NCI-H460 (cell line): ENCODE data around the gene LGALS13. TPM values are rescaled to one million over a fixed set of nuclear protein-coding genes. Genes with fewer than 3 reads are reported as not detected.
A peak's percentile ranks its signal among the peaks of the same experiment; 100 is the strongest.

Experiments
- DNase-seq: peaks from one replicate; pipeline ENCODE4 v3.0.0-alpha.2; 2016; ENCODE audit warnings: low read depth; ENCODE audit errors: extremely low read depth
- small RNA-seq, 2 experiments: library from RNA; depleted of rRNA; stranded (forward); fragments of <200 nt; gene quantifications; one replicate each; pipeline ENCODE3, GENCODE V24; 2014
- total RNA-seq: library from RNA; depleted of rRNA; stranded (reverse); fragments of >200 nt; shearing (Covaris generic); gene quantifications from 2 replicates; pipeline ENCODE4 v1.2.3, GENCODE V29; 2014; rRNA removed

The LGALS13 gene
- total RNA-seq, 1 experiment from 2014 or later = not detected

DNA sequence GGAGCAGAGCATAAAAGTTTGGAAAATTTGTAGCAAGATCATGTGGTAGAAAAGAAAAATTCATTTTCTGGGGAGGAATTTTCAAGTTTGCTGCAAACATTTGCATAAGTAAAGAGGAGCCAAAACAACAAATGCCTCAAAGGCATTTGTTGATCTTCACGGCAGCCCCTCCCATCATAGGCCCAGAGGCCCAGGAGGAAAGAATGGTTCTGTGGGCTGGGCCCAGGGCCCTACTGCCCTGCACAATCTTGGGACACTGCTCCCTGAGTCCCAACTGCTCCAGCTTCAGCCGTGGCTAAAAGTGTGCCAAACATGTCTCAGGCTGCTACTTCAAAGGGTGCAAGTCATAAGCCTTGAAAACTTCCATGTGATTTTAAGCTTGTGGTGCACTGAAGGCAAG is 11.3 kb downstream of the LGALS13 start:
- no peak for DNase-seq

DNA sequence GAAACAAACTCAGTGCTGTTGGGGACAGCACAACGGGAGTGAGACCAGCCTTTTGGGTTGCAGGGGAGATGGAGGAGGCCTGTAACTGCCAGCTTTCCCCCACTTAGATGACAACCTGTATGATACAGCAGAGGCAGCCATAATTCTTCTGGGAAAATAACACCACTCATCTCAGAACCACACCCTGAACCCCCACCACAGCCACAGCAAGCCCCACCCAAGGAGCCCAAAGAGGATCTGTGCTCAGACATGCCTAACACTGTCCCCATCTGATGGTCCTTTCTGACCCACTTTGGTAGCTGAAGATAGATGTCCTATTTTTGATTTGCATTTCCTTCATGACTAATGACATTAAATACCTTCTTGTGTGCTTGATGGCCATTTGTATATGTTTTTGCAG is 15.4 kb downstream of the LGALS13 start:
- DNase-seq = no peak

DNA sequence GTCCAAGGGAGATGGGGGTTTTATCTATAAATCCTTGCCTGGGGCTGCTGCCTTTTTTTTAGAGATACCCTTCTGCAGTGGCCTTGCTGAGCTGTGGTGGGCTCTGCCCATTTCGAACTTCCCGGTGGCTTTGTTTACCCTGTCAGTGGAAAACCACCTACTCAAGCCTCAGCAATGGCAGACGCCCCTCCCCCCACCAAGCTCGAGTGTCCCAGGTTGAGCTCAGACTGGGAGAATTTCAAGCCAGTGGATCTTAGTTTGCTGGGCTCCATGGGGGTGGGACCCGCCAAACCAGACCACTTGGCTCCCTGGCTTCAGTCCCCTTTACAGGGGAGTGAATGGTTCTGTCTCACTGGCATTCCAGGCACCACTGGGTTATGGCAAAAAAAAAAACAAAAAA is 21.6 kb downstream of the LGALS13 start:
- no peak for DNase-seq

DNA sequence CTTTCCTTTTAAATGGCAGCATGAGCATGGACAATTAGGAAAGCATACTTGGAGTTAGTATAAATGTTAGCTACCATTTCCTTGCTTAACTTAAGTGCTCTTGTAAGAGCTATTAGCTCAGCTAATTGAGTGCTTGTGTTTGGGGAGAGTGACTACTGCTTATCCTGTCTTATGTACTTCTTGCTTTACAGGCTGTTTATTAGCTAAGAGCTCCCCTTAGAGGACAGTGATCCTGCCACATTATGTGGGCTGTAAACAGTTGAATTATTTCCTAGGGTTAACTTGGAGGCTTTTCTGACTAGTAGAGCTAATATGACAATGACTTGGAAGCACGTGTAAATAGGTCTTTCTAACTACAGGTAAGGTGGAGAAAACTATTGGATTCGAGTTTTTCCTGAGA is 25.3 kb downstream of the LGALS13 start:
- DNase-seq = peak; percentile 2

- DNase-seq = peak; percentile 14
Measured at GRCh38 chr19:39631178-39631577, 28.9 kb downstream of the LGALS13 start.

GRCh38 chr19:39631626-39632025 is 29.3 kb downstream of the LGALS13 start:
- no peak for DNase-seq

DNA sequence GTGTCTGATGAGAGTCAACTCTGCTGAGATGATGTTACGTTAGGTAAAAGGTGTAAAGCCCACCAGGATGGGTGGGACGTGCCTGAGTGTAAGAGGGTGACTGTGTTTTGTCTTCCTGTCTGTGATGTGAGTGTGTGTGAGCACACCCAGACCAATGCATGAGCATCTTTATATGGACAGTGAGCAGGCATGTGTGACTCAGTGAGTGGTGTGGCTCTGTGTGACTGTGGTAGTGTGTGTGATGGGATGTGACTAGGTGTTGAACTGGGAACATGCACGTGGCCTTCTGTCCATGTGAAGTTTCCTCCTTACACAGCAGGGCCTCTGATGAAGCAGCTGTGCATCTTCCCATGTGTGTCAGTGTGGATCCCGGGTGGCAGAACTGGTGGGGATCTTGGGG is 35.6 kb downstream of the LGALS13 start:
- no peak for DNase-seq

DNA sequence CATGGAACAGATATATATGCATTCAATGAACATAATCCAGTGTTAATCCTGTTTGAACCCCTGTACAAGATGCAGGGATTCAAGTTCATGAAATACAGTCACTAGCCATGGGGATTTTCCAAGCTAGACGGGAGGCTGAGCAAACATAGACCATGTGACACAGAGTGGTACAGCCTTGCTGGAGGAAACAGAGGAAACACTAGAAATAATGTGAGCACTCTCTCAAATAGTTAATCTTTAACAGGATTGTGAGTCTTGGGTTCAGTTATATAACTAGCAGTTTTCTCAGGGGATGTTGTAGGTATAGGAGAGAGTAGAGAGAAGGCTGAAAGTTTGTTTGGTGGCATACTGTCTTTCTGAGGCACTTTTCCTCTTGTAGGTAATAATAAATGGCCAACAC is 39.4 kb downstream of the LGALS13 start:
- no peak for DNase-seq

GRCh38 chr19:39643591-39643990 is 41.3 kb downstream of the LGALS13 start:
- no peak for DNase-seq

DNA sequence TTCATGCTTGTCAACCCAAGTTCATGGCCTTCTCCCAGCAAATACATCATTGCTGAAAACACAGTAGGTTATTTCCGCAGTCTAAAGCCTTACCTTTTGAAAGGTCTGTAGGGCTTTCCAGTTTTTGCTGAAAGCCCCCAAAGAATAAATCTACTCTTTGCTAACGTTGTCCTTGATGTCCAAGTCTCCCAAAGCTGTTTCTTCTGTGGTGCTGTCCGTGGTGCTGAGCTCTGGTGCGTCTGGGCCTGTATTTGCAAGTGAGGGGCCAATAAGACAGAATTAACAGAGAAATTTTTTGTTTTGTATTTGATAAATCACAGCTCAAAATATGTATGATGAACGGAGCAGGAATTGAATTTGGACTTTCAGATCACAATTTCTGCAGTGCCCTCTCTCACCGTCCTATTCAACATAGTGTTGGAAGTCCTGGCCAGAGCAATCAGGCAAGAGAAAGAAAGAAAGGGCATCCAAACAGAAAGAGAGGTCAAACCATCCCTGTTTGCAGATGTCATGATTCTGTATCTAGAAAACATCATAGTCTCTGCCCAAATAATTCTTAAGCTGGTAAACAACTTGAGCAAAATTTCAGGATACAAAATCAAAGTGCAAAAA is 43.6 kb downstream of the LGALS13 start:
- DNase-seq = peak; percentile 12

DNA sequence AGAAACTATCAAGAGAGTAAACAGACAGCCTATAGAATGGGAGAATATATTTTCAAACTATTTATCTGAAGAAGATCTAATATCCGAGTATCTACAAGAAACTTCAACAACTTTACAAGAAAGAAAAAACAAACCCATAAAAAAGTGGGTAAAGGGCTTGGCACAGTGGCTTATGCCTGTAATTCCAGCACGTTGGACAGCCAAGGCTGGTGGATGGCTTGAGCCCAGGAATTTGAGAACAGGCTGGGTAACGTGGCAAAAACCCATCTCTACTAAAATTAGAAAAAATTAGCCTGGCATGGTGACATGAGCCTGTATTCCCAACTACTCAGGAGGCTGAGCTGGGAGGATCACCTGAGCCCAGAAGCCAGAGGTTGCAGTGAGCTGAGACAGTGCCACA is 45.6 kb downstream of the LGALS13 start:
- DNase-seq = no peak

- no peak for DNase-seq
Measured at GRCh38 chr19:39655613-39656012, 53.3 kb downstream of the LGALS13 start, which contains the start of gene LGALS16. Gene LGALS16 (plus strand): TSS chr19:39655913. CDS start chr19:39655962, 49 bp downstream.

Small RNA genes within 50 kb of the gene (small RNA-seq; reads per million reads assigned to genes)
- gene AC005176.2 (0 to 0.12 reads per million in 2 experiments), gene RPS29P24 (0 reads per million in 2 experiments), gene RPS29P25 (0 reads per million in 2 experiments), gene RPS29P26 (0 reads per million in 2 experiments), gene RPS29P30 (0 reads per million in 2 experiments)

Other genes starting within 250 kb of the LGALS13 start
- 21.1 and 27.7 TPM in 2 replicates for gene PAF1, start 211.4 kb upstream of the LGALS13 start, total RNA-seq
- gene MED29, start 211.1 kb upstream of the LGALS13 start, total RNA-seq = 20.8 and 22.5 TPM in 2 replicates
- gene ZFP36, start 195.7 kb upstream of the LGALS13 start, total RNA-seq = 15.1 and 24.6 TPM in 2 replicates
- gene PLEKHG2, start 189.9 kb upstream of the LGALS13 start, total RNA-seq = 16.7 and 18.0 TPM in 2 replicates
- gene RPS16, start 166.6 kb upstream of the LGALS13 start, total RNA-seq = 541 and 944 TPM in 2 replicates
- 42.3 and 48.4 TPM in 2 replicates for gene SUPT5H, start 156.9 kb upstream of the LGALS13 start, total RNA-seq
- 75.6 and 81.7 TPM in 2 replicates for gene TIMM50, start 121.7 kb upstream of the LGALS13 start, total RNA-seq
- 4.0 and 5.8 TPM in 2 replicates for gene DLL3, start 103.6 kb upstream of the LGALS13 start, total RNA-seq
- gene SELENOV, start 87.4 kb upstream of the LGALS13 start, total RNA-seq = not detected in 2 replicates
- gene EID2B, start 69.7 kb upstream of the LGALS13 start, total RNA-seq = 3.3 and 4.9 TPM in 2 replicates
- gene EID2, start 62.4 kb upstream of the LGALS13 start, total RNA-seq = 10.7 and 12.6 TPM in 2 replicates
- not detected in 2 replicates for gene LGALS16, start 53.4 kb downstream of the LGALS13 start, total RNA-seq
- not detected in 2 replicates for gene LGALS14, start 102.0 kb downstream of the LGALS13 start, total RNA-seq
- not detected in 2 replicates for gene CLC, start 135.5 kb downstream of the LGALS13 start, total RNA-seq
- not detected in 2 replicates for gene LEUTX, start 176.3 kb downstream of the LGALS13 start, total RNA-seq
- 0.98 and 1.2 TPM in 2 replicates for gene DYRK1B, start 231.6 kb downstream of the LGALS13 start, total RNA-seq
- gene FBL, start 243.9 kb downstream of the LGALS13 start, total RNA-seq = 138 and 154 TPM in 2 replicates